Stimulated activated CD8-positive, alpha-beta memory T cell treated with anti-CD3 and anti-CD28 coated beads, Interleukin-4, amount 100 ng/mL, for 4 hours (primary cell): ENCODE data around the gene EZR.

Source experiments
- DNase-seq, 2 donors: peaks; one replicate each; pipeline ENCODE4 v3.0.0-alpha.2; 2020; ENCODE audit warnings: low read depth in 2 of 2, low spot score in 1 of 2

Gene EZR

GRCh38 chr6:158819977-158820622, 932 bp upstream of the EZR start:
- DNase-seq = no peak

- peak; percentile 37 to 47 for DNase-seq
These were observed 471 bp downstream of the EZR start for GRCh38 chr6:158818581-158819212.

GRCh38 chr6:158817728-158818580, 1.2 kb downstream of the EZR start:
- peak; percentile 48 to 62 for DNase-seq

GRCh38 chr6:158816803-158817727, 2.1 kb downstream of the EZR start:
- no peak for DNase-seq

- no peak for DNase-seq
These were observed 2.8 kb downstream of the EZR start for GRCh38 chr6:158816329-158816728.

- no peak for DNase-seq
These were observed 3.3 kb downstream of the EZR start for GRCh38 chr6:158815907-158816306.

- no peak for DNase-seq
These were observed 3.8 kb downstream of the EZR start for GRCh38 chr6:158815379-158815724.

- no peak for DNase-seq
These were observed 6.1 kb downstream of the EZR start for GRCh38 chr6:158813032-158813431.

- no peak for DNase-seq
These were observed 6.6 kb downstream of the EZR start for GRCh38 chr6:158812611-158813010.

GRCh38 chr6:158810155-158811095, 8.7 kb downstream of the EZR start:
- DNase-seq = no peak

GRCh38 chr6:158808941-158809678, 10.1 kb downstream of the EZR start:
- DNase-seq = no peak

GRCh38 chr6:158808442-158808833, 10.7 kb downstream of the EZR start:
- no peak for DNase-seq

GRCh38 chr6:158807515-158808441, 11.4 kb downstream of the EZR start:
- no peak for DNase-seq

- no peak for DNase-seq
These were observed 13.3 kb downstream of the EZR start for GRCh38 chr6:158805698-158806377.

- DNase-seq = no peak
These were observed 15.0 kb downstream of the EZR start for GRCh38 chr6:158804207-158804606.

- no peak for DNase-seq
These were observed 15.4 kb downstream of the EZR start for GRCh38 chr6:158803733-158804143.

- DNase-seq = no peak
These were observed 17.4 kb downstream of the EZR start for GRCh38 chr6:158801655-158802294.
